HFFc6 (cell line): ENCODE measurements around the gene ELF1. TPM values are rescaled to one million over a fixed set of nuclear protein-coding genes. Genes with fewer than 3 reads are reported as not detected.
"Not testable (repeated sequence)": the region's sequence is repeated elsewhere in the genome, so short reads cannot be mapped to it uniquely, and the experiment has no call there.

Source experiments
- DNase-seq: peaks from one replicate; pipeline ENCODE4 v3.0.0-alpha.2; 2018
- H3K27ac Mint-ChIP-seq: 2 replicates; pipeline ENCODE4 v1.8.0; 2020; ENCODE audit warnings: mild to moderate bottlenecking, mixed read lengths
- H3K27me3 Mint-ChIP-seq: 2 replicates; pipeline ENCODE4 v1.8.0; 2021; ENCODE audit warnings: mild to moderate bottlenecking, moderate library complexity, mixed read lengths; ENCODE audit not compliant: insufficient read depth
- H3K36me3 Mint-ChIP-seq: 2 replicates; pipeline ENCODE4 v1.8.0; 2021; ENCODE audit warnings: low read depth, mixed read lengths
- H3K4me1 Mint-ChIP-seq: 2 replicates; pipeline ENCODE4 v1.8.0; 2020; ENCODE audit warnings: low read depth, mixed read lengths
- H3K4me3 Mint-ChIP-seq: 2 replicates; pipeline ENCODE4 v1.8.0; 2020; ENCODE audit warnings: mild to moderate bottlenecking, moderate library complexity, mixed read lengths
- H3K9me3 Mint-ChIP-seq: 2 replicates; pipeline ENCODE4 v1.8.0; 2020; ENCODE audit warnings: mild to moderate bottlenecking, mixed read lengths
- CTCF ChIP-seq: fragments of 200-600 bp; sonication (generic); IDR thresholded peaks from 2 replicates; pipeline ENCODE4 v1.5.0; 2021; ENCODE audit warnings: antibody characterized with exemption, mild to moderate bottlenecking
- total RNA-seq, 6 experiments: library from RNA; stranded (reverse); fragmentation: NEBNext Ultra II Directional; extraction: Animal tissue kit (Norgen Biotek cat#: 25700); gene quantifications; 2 replicates in 1 of 6; 3 replicates in 5 of 6; pipeline ENCODE4 v1.2.3, GENCODE V29; 2021

The ELF1 gene
- total RNA-seq, 6 experiments from 2014 or later, result 25.5 to 37.7 (median 33.4) TPM

DNA sequence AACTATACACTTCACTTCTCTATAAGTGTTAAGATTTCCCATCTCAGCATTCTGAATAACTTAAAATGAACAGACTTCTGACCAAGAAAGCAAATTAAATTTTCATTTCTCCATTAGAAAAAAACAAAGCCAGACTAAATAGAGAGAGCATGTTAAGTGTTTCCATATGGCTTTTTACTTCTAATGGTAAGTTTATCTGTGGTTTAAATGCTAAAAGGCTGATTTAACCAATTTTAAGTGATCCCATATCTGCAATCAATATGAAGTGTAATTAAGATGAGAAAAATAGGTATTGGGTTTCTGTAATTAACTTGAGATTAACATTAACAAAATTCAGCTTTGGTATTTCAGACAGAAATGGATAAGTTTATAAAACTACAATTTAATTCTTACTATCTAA, 107.8 kb downstream of the ELF1 start:
- DNase-seq, result no peak
- Mint-ChIP-seq H3K4me3 (peak overlapping the region; percentile 57; the same call in 1 of the 2 replicates), H3K9me3 (no peaks in the 10 kb centered on the region), H3K36me3 (no peaks in the 10 kb centered on the region), H3K27me3 (no peaks in the 10 kb centered on the region), H3K4me1 (peaks cover 52% of the 10 kb centered on the region), H3K27ac (peak overlapping the region; percentile 57)
- TF ChIP-seq CTCF, result no peak

DNA sequence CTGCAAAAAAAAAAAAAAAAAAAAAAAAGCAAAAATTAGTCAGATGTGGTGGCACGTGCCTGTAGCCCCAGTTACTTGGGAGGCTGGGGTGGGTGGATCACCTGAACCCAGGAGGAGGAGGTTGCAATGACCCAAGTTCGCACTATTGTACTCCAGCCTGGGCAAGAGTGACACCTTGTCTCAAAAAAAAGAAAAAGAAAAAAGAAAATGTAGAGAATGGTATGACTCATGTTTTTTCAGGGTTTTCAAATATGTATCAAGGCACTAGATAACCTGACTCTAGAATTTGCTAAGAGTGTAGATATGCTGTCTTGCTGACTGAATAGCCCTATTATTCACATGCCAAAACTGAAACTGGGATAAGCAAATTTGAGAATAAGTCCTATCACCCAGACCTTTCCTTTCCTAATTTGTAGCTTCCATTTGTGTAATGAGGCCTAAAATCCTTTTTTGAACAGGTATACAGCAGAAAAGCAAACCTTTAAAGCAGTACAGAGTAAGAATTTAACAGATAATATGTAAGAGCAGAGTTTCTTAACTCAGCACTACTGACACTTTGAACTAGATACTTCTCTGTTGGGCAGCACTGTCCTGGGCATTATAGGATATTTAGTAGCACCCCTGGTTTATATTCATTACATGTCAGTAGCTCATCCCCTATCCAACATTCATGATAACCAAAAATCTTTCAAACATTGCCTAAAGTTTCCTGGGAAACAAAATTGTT, 108.6 kb downstream of the ELF1 start:
- Mint-ChIP-seq H3K9me3 (no peaks in the 10 kb centered on the region), H3K4me3 (peak overlapping the region; percentile 57), H3K4me1 (peaks cover 43% of the 10 kb centered on the region), H3K27ac (peak overlapping the region; percentile 57), H3K36me3 (no peaks in the 10 kb centered on the region), H3K27me3 (no peaks in the 10 kb centered on the region)
- peak; percentile 21 for DNase-seq
- no peak for TF ChIP-seq CTCF

DNA sequence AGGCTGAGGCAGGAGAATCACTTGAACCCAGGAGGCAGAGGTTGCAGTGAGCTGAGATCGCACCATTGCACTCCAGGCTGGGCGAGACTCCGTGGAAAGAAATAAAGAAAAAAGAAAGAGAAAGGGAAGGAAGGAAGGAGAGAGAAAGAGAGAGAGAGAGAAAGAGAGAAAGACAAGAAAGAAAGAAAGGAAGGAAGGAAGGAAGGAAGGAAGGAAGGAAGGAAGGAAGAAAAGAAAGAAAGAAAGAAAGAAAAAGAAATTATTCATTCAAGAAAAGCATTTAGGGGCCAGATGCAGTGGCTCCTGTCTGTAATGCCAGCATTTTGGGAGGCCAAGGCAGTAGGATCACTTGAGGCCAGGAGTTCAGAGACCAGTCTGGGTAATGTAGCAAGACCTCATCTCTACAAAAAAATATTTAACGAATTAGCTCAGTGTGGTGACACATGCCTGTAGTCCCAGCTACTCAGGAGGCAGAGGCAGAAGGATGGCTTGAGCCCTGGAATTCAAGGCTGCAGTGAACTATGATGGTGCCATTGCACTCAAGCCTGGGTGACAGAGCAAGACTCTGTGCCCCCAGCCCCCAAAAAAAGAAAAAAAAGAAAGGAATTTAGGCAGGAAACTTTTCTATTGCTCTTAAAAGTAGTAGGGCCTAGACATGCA, 109.4 kb downstream of the ELF1 start:
- not testable (repeated sequence) for H3K4me3 Mint-ChIP-seq, H3K36me3 Mint-ChIP-seq, DNase-seq, H3K9me3 Mint-ChIP-seq, H3K27me3 Mint-ChIP-seq
- Mint-ChIP-seq H3K4me1 (peaks cover 35% of the 10 kb centered on the region), H3K27ac (peak overlapping the region; percentile 57; the same call in 1 of the 2 replicates)

- H3K27ac Mint-ChIP-seq, result no peak overlapping the region
- DNase-seq, result no peak
- no peaks in the 10 kb centered on the region for H3K36me3 Mint-ChIP-seq
- H3K4me3 Mint-ChIP-seq, result no peak overlapping the region
- no peaks in the 10 kb centered on the region for H3K27me3 Mint-ChIP-seq
- no peak for TF ChIP-seq CTCF
- H3K4me1 Mint-ChIP-seq, result peaks cover 33% of the 10 kb centered on the region
- H3K9me3 Mint-ChIP-seq, result no peaks in the 10 kb centered on the region
Observed at GRCh38 chr13:40908546-40908945, 110.6 kb downstream of the ELF1 start.

DNA sequence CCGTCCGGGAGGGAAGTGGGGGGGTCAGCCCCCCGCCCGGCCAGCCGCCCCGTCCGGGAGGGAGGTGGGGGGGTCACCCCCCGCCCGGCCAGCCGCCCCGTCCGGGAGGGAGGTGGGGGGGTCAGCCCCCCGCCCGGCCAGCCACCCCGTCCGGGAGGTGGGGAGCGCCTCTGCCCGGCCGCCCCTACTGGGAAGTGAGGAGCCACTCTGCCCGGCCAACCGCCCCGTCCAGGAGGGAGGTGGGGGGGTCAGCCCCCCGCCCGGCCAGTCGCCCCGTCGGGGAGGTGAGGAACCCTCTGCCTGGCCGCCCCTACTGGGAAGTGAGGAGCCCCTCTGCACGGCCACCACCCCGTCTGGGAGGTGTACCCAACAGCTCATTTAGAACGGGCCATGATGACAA, 118.1 kb downstream of the ELF1 start:
- H3K36me3 Mint-ChIP-seq, H3K4me1 Mint-ChIP-seq, H3K9me3 Mint-ChIP-seq, H3K27me3 Mint-ChIP-seq, DNase-seq, H3K4me3 Mint-ChIP-seq, H3K27ac Mint-ChIP-seq: not testable (repeated sequence)

GRCh38 chr13:40900568-40900967, 118.5 kb downstream of the ELF1 start:
- not testable (repeated sequence) for H3K4me3 Mint-ChIP-seq, H3K36me3 Mint-ChIP-seq, H3K9me3 Mint-ChIP-seq, H3K27me3 Mint-ChIP-seq, DNase-seq, H3K27ac Mint-ChIP-seq, H3K4me1 Mint-ChIP-seq

- H3K9me3 Mint-ChIP-seq, result 0 out of 2 replicates have a peak, but pooled peaks cover 1% of the 10 kb centered on the region
- no peak overlapping the region for H3K27ac Mint-ChIP-seq
- H3K27me3 Mint-ChIP-seq, result no peaks in the 10 kb centered on the region; the same call in 1 of the 2 replicates
- H3K4me1 Mint-ChIP-seq, result no peaks in the 10 kb centered on the region
- H3K36me3 Mint-ChIP-seq, result no peaks in the 10 kb centered on the region; the same call in 1 of the 2 replicates
- DNase-seq, result no peak
- H3K4me3 Mint-ChIP-seq, result no peak overlapping the region
- no peak for TF ChIP-seq CTCF
Observed at GRCh38 chr13:40897053-40897452, 122.1 kb downstream of the ELF1 start.
